Stimulated activated naive CD4-positive, alpha-beta T cell treated with Interleukin-2 at 50 U/mL for 16 hours (primary cell): ENCODE results near the gene DUSP28.

Experiments
- DNase-seq: peaks from one replicate; lab custom pipeline; 2025; lab: John Stamatoyannopoulos, UW

DUSP28 gene

DNA sequence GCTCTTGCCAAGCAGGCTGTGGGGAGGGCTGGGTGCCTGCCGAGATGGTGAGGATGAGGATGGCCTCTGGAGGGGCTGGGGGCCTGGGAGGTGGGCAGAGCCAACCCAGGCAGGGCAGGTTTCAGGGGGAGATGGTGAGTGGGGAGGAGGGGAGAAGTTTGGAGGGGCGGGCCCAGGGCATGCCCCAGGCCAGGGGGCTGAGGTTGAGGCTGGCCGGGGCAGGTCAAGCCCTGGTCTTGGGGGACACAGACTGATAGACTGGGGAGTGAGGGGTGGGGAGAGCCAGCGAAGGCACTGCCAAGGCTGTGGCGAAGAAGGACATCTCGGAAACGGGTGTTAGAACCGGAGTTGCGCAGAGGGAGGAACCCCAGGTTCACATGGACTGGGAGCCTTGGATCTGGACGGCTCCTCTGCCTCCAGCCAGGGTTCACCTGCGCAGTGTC is 39.0 kb downstream of the DUSP28 start:
- no peak for DNase-seq

GRCh38 chr2:240600451-240600961 is 40.3 kb downstream of the DUSP28 start:
- no peak for DNase-seq

- DNase-seq: no peak
Observed at GRCh38 chr2:240601061-240601830, 41.1 kb downstream of the DUSP28 start.

DNA sequence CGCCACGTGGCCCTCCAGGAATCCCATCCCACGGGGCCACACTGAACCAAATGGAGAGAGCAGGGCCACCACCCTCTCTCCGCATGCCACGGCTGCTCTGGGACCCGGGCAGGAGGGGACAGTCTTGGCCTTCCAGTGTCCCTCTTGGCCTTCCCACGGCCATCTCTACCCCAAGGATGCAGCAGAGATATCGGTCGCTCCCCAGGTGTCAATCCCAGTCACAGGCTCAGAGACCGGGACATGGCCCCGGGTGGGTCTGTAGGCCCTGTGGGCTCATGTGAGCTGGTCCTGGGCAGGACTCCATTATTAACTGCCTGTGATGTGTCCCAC is 41.6 kb downstream of the DUSP28 start:
- no peak for DNase-seq

DNA sequence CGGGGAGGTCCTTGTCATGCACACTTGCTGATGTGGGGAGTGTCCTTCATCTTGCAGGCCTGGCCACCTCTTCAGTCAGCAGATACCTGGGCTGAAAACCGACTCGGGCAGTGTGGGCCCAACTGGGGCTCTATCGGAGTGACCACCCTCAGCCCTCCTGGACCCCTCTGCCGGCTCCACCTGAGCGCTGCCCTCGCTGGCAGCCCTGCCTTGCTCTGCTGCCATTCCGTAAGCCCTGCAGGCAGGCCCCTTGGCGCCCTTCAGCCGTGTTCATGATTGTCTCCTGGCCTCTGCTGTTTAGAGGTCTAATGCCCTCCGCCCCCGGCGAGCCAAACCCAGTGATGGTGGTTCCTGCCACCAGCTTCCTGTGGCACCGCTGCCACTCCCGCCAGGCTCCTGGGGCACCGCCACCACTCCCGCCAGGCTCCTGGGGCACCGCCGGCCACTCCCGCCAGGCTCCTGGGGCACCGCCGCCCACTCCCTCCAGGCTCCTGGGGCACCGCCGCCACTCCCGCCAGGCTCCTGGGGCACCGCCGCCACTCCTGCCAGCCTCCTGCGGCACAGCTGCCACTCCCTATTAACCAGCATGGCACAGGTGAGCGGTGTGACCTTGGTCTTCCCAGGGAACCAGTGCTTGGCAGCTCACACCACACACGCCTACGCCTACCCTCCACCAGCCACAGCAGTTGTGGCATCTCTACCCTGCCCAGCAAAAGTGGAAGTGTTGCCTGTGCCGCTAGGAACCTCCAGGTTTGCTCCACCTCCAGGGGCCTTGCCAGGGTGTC is 42.3 kb downstream of the DUSP28 start:
- DNase-seq: no peak

DNA sequence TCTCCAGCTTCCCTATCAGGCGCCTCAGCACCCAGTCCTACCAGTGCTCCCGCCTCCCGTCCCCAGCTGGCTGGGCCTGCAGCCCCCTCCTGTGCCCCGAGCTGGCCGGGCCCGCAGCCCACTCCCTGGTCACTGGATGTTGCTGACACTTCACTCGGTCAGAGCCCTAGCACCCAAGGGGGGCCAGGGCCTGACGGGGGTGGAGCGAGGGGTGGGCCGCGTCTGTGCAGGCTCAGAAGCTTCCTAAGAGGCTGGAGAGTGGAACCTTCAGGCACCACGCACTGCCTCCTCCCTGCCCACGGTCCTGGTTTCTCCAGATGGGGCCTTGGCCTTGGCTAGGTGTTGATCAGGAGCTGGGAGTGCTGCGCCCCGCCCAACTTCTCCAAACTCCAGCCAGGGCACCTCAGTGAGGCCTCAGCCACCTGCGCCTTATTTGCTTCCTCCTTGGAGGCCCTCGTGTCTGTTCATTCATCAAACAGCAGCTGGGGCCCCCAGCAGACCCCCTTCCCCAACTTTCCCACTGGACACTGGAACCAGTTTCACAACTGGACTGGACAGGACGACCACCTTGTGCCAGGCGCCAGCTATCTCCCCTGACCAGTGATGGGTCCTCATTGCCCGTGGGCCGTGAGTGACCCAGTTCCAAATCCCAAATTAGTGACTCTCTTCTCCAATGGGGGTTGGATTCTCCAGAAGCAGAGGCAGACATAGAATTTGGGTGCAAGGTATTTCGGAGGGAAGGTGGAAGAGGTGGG is 43.1 kb downstream of the DUSP28 start:
- DNase-seq: no peak

DNA sequence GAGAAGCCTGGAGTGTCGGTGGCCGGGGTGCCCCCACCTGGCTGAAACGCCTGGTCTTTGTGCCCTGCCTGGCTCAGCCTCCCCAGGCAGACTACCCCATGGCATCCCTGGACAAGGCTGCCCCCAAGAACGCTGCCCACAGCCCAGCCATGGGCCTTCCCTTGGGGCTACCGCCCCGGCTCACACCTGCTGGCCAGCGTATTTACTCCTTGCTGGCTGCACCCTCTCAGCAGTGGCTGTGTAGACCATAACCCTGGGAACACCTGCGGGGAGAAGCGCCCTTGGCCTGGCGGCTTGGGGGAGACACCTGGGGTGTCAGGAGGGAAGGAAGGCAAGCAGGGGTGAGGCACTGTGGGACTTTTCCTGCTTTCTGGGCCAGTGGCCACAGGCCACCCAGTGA is 43.7 kb downstream of the DUSP28 start:
- DNase-seq: no peak

DNA sequence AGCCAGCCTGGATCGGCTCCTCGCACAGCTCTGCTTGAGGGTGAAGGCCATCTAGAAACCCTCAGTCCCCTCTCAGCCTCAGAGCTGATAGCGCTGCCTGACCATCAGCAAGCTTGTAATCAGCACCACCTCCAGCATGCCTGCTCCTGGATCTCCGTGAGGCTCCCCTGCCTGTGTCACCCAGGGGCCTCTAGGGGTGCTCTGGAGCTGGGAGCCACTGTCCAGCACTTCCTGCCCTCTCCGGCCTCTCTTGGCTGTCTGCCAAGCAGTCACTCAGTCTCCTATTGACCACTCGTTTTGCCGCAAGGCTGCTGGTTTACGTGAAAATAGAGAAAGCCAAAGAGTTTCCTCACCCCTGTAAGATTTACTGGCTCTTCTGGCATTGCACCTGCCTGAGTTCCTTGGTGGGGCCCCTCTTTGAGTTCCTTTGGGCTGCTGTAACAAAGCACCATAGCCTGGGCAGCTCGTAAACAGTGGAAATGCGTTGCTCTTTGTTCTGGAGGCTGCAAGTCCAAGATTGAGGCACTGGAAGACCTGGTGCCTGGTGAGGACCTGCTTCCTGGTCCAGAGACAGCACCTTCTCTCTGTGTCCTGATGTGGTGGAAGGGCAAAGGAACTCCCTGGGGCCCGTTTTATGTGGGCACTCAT is 44.3 kb downstream of the DUSP28 start:
- no peak for DNase-seq

GRCh38 chr2:240604939-240605716 is 45.0 kb downstream of the DUSP28 start:
- DNase-seq: no peak

DNA sequence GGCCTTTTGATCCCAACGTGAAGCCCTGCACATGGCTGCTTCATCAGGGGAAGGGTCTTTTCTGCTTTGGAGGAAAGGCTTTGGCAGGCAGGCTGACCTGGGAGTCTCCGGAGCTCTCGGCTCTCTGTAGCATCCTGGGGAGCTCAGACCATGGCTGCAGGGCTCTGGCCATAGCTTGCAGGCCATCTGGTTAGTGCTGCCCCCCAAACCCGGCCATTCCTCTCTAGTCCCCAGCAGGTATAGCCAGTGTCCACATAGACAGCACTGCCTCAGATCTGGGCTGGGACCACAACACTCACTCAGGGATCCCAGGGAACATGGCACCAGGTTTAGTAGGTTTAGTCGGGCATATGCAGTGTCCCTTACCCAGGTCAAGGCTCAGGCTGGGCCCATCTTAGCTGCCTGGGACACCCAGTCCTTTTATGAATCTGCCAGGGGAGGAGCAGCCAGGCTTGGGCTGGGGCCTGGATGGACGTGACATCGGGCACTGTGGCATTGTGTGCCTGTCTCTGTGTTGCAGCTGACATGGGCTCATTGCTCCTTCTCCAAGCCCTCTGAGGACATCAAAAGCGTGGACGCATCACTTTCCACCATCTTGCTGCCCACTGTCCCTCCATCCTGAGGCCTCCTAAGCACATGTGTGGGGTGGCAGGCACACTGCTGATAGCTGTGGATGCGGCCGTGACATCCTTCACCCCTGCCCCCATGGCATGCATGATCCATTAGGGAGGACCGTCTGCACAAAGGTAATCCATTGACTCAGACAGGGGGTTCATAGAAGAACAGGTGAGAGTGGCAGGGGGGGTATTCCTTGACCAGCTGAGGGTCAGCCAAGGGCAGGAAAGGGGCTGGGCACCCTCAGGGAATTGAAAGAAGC is 45.9 kb downstream of the DUSP28 start:
- DNase-seq: no peak

DNA sequence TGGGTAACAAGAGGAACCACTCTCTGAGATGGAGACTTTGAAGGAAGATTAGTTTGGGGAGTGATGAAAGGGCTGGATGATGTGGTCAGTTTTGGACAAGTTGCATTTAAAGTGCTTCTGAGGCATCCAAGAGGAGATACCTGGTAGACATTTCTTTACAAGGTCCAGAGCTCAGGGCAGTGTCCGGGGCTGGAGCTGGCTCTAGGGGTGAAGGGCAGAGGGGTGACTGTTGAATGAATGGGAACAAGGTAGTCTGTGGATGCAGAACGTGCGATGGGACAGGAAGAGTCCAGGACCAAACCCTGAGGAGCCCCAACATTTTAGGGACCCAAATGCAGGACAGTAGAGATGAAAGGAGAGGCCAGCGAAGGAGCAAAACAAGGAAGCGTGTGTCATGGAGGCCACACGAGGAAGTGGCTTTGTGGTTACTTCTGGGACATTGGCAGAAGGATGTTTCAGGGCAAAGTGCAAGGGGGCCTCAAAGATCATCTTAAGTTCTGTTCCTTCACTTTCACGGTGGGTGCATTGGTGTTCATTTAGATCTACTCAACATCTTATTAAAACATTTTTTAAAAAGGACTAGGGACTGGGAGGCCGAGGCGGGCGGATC is 51.5 kb downstream of the DUSP28 start:
- no peak for DNase-seq
